Measurements from ENCODE around the gene MAPKAP1. TPM values are rescaled to one million over a fixed set of nuclear protein-coding genes. Genes with fewer than 3 reads are reported as not detected.

Gene MAPKAP1
- total and polyA plus RNA-seq, 2 of the 13 experiments (the other 11 are each of a cell fraction or from before 2014, with no cell fraction given): 45.0 to 64.3 TPM

- Histone ChIP-seq H3K36me3 (replicated peaks in 1 of 2; ENCODE audit: control insufficient read depth in 1 of 2, insufficient read depth in 2 of 2, low read length in 2 of 2) (no peaks in the 10 kb centered on the region), H4K20me1 (ENCODE audit: insufficient read depth, low read length) (peaks cover 5% of the 10 kb centered on the region), H3K27ac (ENCODE audit: extremely low read length, insufficient read depth, low read length) (peak overlapping the region; percentile 62), H2AFZ (ENCODE audit: low read length) (no peak overlapping the region), H3K9ac (ENCODE audit: insufficient read depth, low read depth, low read length) (peak overlapping the region; percentile 36), H3K4me2 (ENCODE audit: low read depth, low read length) (peak overlapping the region; percentile 42), H3K4me1 (ENCODE audit: insufficient read depth, low read length) (peaks cover 31% of the 10 kb centered on the region), H3K79me2 (ENCODE audit: insufficient read depth, low read length) (peaks cover 11% of the 10 kb centered on the region), H3K9me3 (ENCODE audit: low read length) (no peaks in the 10 kb centered on the region), H3K4me3 (replicated peaks in 1 of 3; ENCODE audit: insufficient read depth in 1 of 3, low read depth in 2 of 3, low read length in 3 of 3) (no peak overlapping the region; a peak in 1 of 6 replicates), H3K27me3 (ENCODE audit: control insufficient read depth in 1 of 2, insufficient read depth in 2 of 2, low read length in 2 of 2) (no peaks in the 10 kb centered on the region)
- CTCF ChIA-PET (ENCODE audit: low intra/inter-chr PET ratio, low total read pairs): no interaction called here
- FAIRE-seq (no peak), DNase-seq (ENCODE audit: low spot score) (no peak), ATAC-seq (peak; percentile 33)
- TF ChIP-seq GLI4 (CRISPR knock-in tag; IDR thresholded peaks at IDR 0.05; ENCODE audit: borderline replicate concordance): no peak
- peak; percentile 83 for TF ChIP-seq ZNF7 (CRISPR knock-in tag; IDR thresholded peaks at IDR 0.05)
- TF ChIP-seq ZNF234 (CRISPR knock-in tag; conservative IDR thresholded peaks at IDR 0.05): no peak
- no peak for TF ChIP-seq RBM39 (IDR thresholded peaks at IDR 0.05; ENCODE audit: low read depth, low read length, poor library complexity, severe bottlenecking)
- in situ Hi-C loops (cut with HindIII; ENCODE audit: extremely low pct_ligation_motif_present, low pct_unique_long_range_greater_than_20kb) (loop anchor here (5.0 kb wide), 1 partner anchor 226 kb away; no protein-coding TSS in a partner anchor), intact Hi-C loops (cut with micrococcal nuclease; ENCODE audit: unreplicated experiment) (loop anchor here (5.0 kb wide), 2 partner anchors 146 to 206 kb away; no protein-coding TSS in a partner anchor)
- WGBS (ENCODE audit: low lambda C conversion rate): 86% methylated on average over 2 of the region's 2 CpGs
- no TSS peak for BruUV-seq (replicated peaks)
- POLR2A ChIA-PET: interaction anchor here (1.3 kb wide), 2 partner anchors 33 to 74 kb away, joined by 3 to 6 read pairs; partner anchors contain the start of gene MAPKAP1
Observed at GRCh38 chr9:125633116-125633745, 73.8 kb downstream of the MAPKAP1 start.

DNA sequence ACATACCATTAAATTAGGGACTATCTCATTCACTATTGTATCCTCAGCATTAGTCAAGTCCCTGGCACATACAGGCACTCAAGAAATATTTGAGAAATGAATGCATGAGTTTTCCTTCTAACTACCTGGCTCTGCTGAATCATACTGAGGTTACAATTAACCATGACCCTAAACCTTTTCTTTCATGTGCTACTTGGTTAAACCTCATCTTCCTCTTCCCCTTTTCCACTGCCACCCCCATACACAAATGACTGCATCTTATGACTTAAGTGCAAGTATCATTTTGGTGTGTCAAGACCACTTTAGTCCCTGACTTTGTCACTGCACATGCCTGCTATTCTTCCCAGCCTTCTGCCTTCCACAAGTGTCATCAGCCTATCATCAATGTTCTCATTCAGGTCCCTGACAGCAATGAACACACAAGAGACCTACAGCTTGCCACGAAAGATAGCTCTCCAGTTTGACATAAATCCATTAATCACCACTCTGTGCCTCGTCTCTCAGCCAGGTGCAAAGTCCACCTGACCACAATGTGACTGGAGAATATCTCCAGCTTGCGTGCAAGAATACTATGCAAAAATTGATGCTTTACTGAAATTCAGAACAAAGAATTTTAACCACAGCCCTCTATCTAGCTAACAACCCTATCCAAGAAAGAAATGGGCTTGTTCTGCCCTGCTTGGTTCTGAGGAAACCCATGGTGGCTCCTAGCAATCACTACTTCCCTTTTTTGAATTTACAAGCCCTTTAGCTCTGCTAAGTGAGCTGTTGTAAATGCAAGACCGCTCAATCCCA lies 74.5 kb downstream of the MAPKAP1 start:
- H3K4me3 ChIP-seq (replicated peaks in 1 of 3; ENCODE audit: insufficient read depth in 1 of 3, low read depth in 2 of 3, low read length in 3 of 3): no peak overlapping the region; a peak in 1 of 6 replicates
- ATAC-seq: peak; percentile 93
- TF ChIP-seq HNF4A (CRISPR knock-in tag; IDR thresholded peaks at IDR 0.05) (peak; percentile 87), SOX5 (CRISPR knock-in tag; IDR thresholded peaks at IDR 0.05; ENCODE audit: borderline replicate concordance) (peak; percentile 15; the same call in 1 of the 2 replicates), ARID3A (IDR thresholded peaks at IDR 0.05; ENCODE audit: low read depth, low read length) (no peak)
- TF ChIP-seq, protein P1, sequence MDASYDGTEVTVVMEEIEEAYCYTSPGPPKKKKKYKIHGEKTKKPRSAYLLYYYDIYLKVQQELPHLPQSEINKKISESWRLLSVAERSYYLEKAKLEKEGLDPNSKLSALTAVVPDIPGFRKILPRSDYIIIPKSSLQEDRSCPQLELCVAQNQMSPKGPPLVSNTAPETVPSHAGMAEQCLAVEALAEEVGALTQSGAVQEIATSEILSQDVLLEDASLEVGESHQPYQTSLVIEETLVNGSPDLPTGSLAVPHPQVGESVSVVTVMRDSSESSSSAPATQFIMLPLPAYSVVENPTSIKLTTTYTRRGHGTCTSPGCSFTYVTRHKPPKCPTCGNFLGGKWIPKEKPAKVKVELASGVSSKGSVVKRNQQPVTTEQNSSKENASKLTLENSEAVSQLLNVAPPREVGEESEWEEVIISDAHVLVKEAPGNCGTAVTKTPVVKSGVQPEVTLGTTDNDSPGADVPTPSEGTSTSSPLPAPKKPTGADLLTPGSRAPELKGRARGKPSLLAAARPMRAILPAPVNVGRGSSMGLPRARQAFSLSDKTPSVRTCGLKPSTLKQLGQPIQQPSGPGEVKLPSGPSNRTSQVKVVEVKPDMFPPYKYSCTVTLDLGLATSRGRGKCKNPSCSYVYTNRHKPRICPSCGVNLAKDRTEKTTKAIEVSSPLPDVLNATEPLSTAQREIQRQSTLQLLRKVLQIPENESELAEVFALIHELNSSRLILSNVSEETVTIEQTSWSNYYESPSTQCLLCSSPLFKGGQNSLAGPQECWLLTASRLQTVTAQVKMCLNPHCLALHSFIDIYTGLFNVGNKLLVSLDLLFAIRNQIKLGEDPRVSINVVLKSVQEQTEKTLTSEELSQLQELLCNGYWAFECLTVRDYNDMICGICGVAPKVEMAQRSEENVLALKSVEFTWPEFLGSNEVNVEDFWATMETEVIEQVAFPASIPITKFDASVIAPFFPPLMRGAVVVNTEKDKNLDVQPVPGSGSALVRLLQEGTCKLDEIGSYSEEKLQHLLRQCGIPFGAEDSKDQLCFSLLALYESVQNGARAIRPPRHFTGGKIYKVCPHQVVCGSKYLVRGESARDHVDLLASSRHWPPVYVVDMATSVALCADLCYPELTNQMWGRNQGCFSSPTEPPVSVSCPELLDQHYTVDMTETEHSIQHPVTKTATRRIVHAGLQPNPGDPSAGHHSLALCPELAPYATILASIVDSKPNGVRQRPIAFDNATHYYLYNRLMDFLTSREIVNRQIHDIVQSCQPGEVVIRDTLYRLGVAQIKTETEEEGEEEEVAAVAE (CRISPR knock-in tag; IDR thresholded peaks at IDR 0.05; ENCODE audit: borderline replicate concordance): 0 out of 2 replicates have a peak, but pooled peaks have one; percentile 43

More for the DNA sequence above, 74.5 kb downstream of the MAPKAP1 start:
- Histone ChIP-seq H3K9ac (ENCODE audit: insufficient read depth, low read depth, low read length) (peak overlapping the region; percentile 36), H2AFZ (ENCODE audit: low read length) (no peak overlapping the region), H3K4me1 (ENCODE audit: insufficient read depth, low read length) (peaks cover 31% of the 10 kb centered on the region), H3K27ac (ENCODE audit: extremely low read length, insufficient read depth, low read length) (peak overlapping the region; percentile 62), H3K9me3 (ENCODE audit: low read length) (no peaks in the 10 kb centered on the region), H3K4me2 (ENCODE audit: low read depth, low read length) (peak overlapping the region; percentile 42), H3K36me3 (replicated peaks in 1 of 2; ENCODE audit: control insufficient read depth in 1 of 2, insufficient read depth in 2 of 2, low read length in 2 of 2) (no peaks in the 10 kb centered on the region), H3K27me3 (ENCODE audit: control insufficient read depth in 1 of 2, insufficient read depth in 2 of 2, low read length in 2 of 2) (no peaks in the 10 kb centered on the region), H4K20me1 (ENCODE audit: insufficient read depth, low read length) (peaks cover 5% of the 10 kb centered on the region), H3K79me2 (ENCODE audit: insufficient read depth, low read length) (peaks cover 11% of the 10 kb centered on the region)
- intact Hi-C loops (cut with micrococcal nuclease; ENCODE audit: unreplicated experiment): loop anchor here (5.0 kb wide), 2 partner anchors 145 to 205 kb away; no protein-coding TSS in a partner anchor
- 29% methylated on average over 4 of the region's 4 CpGs for WGBS (ENCODE audit: low lambda C conversion rate)
- BruUV-seq (replicated peaks): no TSS peak
- in situ Hi-C loops (cut with HindIII; ENCODE audit: extremely low pct_ligation_motif_present, low pct_unique_long_range_greater_than_20kb): loop anchor here (5.0 kb wide), 1 partner anchor 225 kb away; no protein-coding TSS in a partner anchor
- DNase-seq (ENCODE audit: low spot score) (peak; percentile 92), FAIRE-seq (peak; percentile 87)
- ChIA-PET POLR2A (interaction anchor here (1.3 kb wide), 2 partner anchors 33 to 74 kb away, joined by 3 to 6 read pairs; partner anchors contain the start of gene MAPKAP1), CTCF (ENCODE audit: low intra/inter-chr PET ratio, low total read pairs) (interaction anchor here (1.0 to 3.8 kb wide), 2 partner anchors 73 to 225 kb away, joined by 3 to 42 read pairs; no protein-coding TSS in a partner anchor)

Data from HepG2 (cell line).